D721Med (cell line): ENCODE results near the gene ADTRP.
A peak's percentile ranks its signal among the peaks of the same experiment; 100 is the strongest.

Source experiments
- DNase-seq: peaks from one replicate; pipeline ENCODE4 v3.0.0; 2011; ENCODE audit warnings: low spot score; ENCODE audit not compliant: insufficient read length
- FAIRE-seq: peaks from 2 replicates; lab custom pipeline; 2011; peaks lifted over from hg19 to GRCh38; lab: Jason Lieb, UNC
- CTCF ChIP-seq: IDR thresholded peaks from 2 replicates; pipeline ENCODE4 v1.5.1; 2012; ENCODE audit warnings: mild to moderate bottlenecking, control low read depth; ENCODE audit not compliant: insufficient read depth; ENCODE audit errors: missing control alignments

The ADTRP gene

GRCh38 chr6:11784341-11784740 lies 5.7 kb upstream of the ADTRP start:
- no peak for DNase-seq
- TF ChIP-seq CTCF, result no peak
- no peak for FAIRE-seq

- no peak for TF ChIP-seq CTCF
- FAIRE-seq (no peak), DNase-seq (no peak)
These were observed 5.0 kb upstream of the ADTRP start for GRCh38 chr6:11783524-11784064.

- FAIRE-seq, result no peak
- DNase-seq, result no peak
- TF ChIP-seq CTCF, result no peak
These were observed 3.9 kb upstream of the ADTRP start for GRCh38 chr6:11782524-11782923.

GRCh38 chr6:11780097-11780428 lies 1.5 kb upstream of the ADTRP start:
- no peak for FAIRE-seq
- no peak for DNase-seq
- no peak for TF ChIP-seq CTCF

GRCh38 chr6:11779329-11780096 lies 910 bp upstream of the ADTRP start:
- no peak for FAIRE-seq

GRCh38 chr6:11778036-11778435 lies 567 bp downstream of the ADTRP start:
- DNase-seq (no peak), FAIRE-seq (no peak)
- TF ChIP-seq CTCF, result no peak

More at GRCh38 chr6:11779329-11780096, 910 bp upstream of the ADTRP start:
- DNase-seq, result peak; percentile 24
- TF ChIP-seq CTCF, result no peak

- TF ChIP-seq CTCF, result no peak
- no peak for FAIRE-seq
- no peak for DNase-seq
These were observed 2.7 kb downstream of the ADTRP start for GRCh38 chr6:11775791-11776409.
